Effector memory CD8-positive, alpha-beta T cell (primary cell): Measurements from ENCODE around the gene AP1M1.
A peak's percentile ranks its signal among the peaks of the same experiment; 100 is the strongest.

Experiments used
- ATAC-seq: fragments of 150-1000 bp; cut with Tn5 transposase; replicated peaks from 2 replicates; pipeline ENCODE4 v1.10.0; 2021; ENCODE audit warnings: mild to moderate bottlenecking, moderate library complexity
- DNase-seq, 3 experiments: peaks; one replicate each; pipeline ENCODE4 v3.0.0; 2021
- H3K27ac Mint-ChIP-seq, 2 donors: one replicate each; pipeline ENCODE4 v1.8.0; 2022; ENCODE audit warnings: mild to moderate bottlenecking in 2 of 2, mixed read lengths in 2 of 2, moderate library complexity in 2 of 2
- H3K27me3 Mint-ChIP-seq, 2 donors: one replicate each; pipeline ENCODE4 v1.8.0; 2022; ENCODE audit warnings: mixed read lengths in 2 of 2
- H3K36me3 Mint-ChIP-seq: one replicate; pipeline ENCODE4 v1.8.0; 2022; ENCODE audit warnings: mild to moderate bottlenecking, moderate library complexity, mixed read lengths; ENCODE audit not compliant: insufficient read depth
- H3K4me1 Mint-ChIP-seq, 2 donors: one replicate each; pipeline ENCODE4 v1.8.0; 2022; ENCODE audit warnings: low read depth in 2 of 2, mixed read lengths in 2 of 2
- H3K4me3 Mint-ChIP-seq, 2 donors: one replicate each; pipeline ENCODE4 v1.8.0; 2022; ENCODE audit warnings: mild to moderate bottlenecking in 2 of 2, mixed read lengths in 2 of 2, moderate library complexity in 2 of 2
- H3K9me3 Mint-ChIP-seq, 2 donors: one replicate each; pipeline ENCODE4 v1.8.0; 2022; ENCODE audit warnings: mixed read lengths in 2 of 2

The AP1M1 gene

DNA sequence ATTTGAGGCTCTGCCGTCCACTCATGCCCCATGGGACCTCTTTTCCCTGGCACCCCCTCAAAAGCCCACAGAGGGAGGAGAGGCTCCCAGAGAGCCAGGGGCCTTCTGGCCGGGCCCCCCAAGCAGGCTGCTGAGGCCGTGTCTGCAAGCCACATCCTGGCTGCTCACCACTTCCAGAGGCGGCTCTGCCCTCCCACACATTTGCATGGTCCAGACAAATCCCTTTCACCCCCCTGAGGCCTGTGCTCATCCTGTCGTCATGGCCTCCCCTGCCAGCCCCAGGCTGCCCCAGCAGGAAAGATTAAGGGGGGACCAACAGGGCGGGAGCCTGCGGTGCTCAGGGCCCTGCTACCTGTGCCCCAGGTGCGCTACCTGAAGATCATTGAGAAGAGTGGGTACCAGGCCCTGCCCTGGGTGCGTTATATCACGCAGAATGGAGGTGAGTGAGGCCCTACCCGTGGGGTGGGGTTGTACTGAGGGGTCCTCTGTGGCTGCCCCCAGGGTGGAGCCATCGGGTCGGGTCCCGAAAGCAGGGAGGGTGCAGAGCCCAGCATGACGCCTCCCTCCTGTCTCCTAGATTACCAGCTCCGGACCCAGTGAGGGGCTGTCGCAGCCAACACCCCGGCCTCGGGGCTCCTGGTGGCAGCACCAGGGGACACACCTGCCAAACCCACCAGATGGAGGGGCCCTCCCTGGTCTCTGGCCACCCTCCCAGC, 36.3 kb downstream of the AP1M1 start:
- Mint-ChIP-seq H3K36me3 (peaks cover 31% of the 10 kb centered on the region), H3K4me3 (no peak overlapping the region), H3K27ac (peak overlapping the region in 1 of 2 donors; percentile 71), H3K9me3 (no peaks in the 10 kb centered on the region), H3K27me3 (no peaks in the 10 kb centered on the region), H3K4me1 (peaks cover 8 to 13% of the 10 kb centered on the region in 2 donors)
- DNase-seq (no peak), ATAC-seq (no peak)

DNA sequence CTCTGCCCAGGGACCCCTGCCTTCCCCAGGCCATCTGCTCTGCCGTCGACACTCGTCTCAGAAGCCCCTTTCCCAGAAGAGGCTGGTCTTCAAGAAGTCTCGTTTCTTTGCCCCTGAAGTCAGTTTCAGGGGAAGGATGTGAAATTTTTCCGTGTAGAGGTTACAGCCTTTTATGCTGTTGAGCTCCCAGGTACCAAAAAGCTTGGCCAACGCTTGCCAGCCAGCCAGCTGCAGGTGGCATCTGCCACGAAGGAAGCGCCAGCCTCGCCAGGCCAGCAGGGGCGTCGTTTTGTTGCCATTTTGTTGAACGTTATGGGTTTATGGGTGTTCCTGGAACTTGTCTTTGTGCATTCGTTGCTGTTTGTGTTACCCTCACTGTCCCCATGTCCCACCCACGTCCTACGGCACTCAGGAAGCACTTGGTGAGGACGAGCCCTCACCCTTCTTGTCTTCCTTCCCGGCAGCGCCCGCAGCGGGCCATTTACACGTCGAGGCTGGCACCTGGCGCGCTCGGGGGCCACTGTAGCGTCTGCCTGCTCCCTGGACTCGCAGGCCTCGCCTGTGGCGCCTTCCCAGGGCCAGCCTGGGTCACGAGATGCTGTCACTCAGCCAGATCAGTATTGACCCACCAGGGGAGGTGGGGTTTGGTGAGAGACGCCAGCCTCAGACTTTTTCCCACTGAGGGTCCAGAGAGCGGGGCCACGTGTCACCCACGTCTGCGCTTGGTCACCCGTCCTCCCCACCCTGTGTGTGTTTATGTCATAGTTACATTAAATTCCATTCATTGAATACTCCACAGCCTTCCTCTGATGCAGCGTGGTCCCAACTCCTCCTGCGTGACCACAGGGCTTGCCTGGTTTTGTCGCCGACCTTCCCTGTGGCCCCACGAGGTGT, 37.1 kb downstream of the AP1M1 start:
- H3K4me1 Mint-ChIP-seq, result peaks cover 5 to 13% of the 10 kb centered on the region in 2 donors
- H3K27me3 Mint-ChIP-seq, result no peaks in the 10 kb centered on the region
- H3K9me3 Mint-ChIP-seq, result no peaks in the 10 kb centered on the region
- H3K4me3 Mint-ChIP-seq, result no peak overlapping the region
- peaks cover 23% of the 10 kb centered on the region for H3K36me3 Mint-ChIP-seq
- ATAC-seq (no peak), DNase-seq (no peak)
- H3K27ac Mint-ChIP-seq, result peak overlapping the region in 1 of 2 donors; percentile 71

DNA sequence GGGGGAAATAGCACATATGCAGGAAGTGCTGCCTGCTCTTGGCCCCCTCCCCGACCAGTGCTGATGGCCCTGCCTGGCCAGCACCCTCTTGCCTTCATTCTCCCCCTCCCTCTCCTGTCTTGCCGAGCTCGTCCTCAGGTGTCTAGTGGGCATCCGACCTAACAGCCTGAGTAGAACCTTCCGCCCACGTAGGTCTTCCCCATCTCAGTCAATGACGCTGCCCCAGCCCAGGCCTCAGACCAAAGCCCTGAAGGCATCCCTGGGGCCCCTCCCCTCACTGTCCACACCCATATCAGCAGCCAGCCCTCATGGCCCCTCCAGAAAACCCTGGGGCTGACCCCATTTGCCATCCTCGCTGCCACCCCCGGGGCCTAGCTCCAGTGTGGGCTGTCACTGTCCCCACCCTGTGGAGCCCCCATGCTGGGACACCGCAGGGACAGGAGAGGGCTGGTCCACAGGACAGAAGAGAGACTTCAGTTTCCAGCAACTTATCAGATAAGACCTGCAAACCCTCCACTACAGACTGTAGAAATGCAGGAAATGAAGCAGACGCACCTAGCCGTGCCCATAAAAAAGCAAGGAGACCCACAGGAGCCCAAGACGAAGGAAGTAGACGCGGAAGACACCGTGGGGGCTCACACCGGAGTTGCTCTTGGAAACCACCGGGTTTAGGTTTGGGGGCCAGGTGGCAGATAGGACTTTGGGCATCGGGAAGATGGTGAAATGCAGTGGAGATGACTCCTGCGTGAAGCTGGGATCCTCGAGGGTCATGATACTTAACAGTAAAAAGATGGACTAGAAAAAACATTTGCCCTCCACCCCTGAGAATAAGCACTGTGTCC, 38.3 kb downstream of the AP1M1 start:
- ATAC-seq, result no peak

DNA sequence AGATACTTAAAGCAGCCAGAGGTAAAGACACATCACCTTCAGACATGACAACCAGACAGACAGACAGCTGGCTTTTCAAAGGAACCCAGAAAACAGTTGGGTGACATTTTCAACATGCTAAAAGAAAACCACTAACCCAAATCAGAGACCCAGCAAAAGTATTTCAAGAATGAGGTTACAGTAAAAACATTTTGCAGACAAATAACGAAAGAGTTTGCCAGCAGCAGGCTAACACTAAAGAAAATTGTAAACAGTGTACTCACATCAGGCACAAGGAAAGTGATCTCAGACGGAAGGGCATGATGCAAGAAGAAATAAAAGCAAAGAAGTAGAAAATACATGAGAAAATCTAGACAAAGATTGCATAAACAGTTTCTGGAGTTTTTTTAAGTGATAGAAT, 46.4 kb downstream of the AP1M1 start:
- no peak for DNase-seq
- ATAC-seq, result no peak
- H3K27ac Mint-ChIP-seq, result no peak overlapping the region
- H3K4me1 Mint-ChIP-seq, result peaks cover 6 to 14% of the 10 kb centered on the region in 2 donors
- H3K36me3 Mint-ChIP-seq, result no peaks in the 10 kb centered on the region
- no peaks in the 10 kb centered on the region for H3K9me3 Mint-ChIP-seq
- peaks cover 4 to 8% of the 10 kb centered on the region in 2 donors for H3K27me3 Mint-ChIP-seq
- H3K4me3 Mint-ChIP-seq, result no peak overlapping the region

More for the DNA sequence above, 38.3 kb downstream of the AP1M1 start:
- DNase-seq, result no peak
- Mint-ChIP-seq H3K27me3 (no peaks in the 10 kb centered on the region), H3K4me3 (no peak overlapping the region), H3K4me1 (peaks cover 4 to 13% of the 10 kb centered on the region in 2 donors), H3K27ac (peak overlapping the region; percentile 71 to 76), H3K9me3 (no peaks in the 10 kb centered on the region), H3K36me3 (peaks cover 11% of the 10 kb centered on the region)

DNA sequence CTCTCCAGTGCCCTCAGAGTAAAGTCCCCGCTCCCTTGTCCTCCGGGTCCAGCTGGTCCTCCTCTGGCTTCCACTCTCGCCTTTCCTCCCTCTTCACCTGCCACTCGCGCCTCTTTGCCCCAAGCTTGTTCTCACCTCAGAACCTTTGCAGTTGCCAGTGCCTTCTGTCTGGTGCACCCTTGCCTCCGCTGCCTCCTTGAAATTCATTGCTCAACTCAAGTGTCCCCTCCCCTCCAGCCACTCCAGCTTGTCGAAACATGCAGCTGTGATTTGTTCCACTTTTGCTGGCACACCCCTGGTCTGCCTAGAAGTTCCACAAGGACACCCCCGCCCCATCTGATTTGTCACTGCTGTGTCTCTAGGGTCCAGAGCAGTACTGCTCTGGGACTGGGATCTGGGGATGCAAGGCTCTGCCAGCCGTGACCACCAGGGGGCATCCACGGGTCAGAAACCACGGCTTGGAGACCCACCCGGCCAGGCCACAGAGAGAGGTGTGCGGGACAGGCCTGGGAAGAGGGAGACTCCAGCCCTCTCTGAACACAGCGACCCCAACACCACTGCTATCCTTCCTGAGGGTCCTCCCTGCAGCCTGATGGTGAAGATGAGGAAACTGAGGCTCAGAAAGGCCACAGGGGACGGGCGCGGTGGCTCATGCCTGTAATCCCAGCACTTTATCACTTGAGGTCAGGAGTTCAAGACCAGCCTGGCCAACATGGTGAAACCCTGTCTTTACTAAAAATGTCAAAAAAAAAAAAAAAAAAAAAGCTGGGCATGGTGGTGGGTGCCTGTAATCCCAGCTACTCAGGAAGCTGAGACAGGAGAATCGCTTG, 49.9 kb downstream of the AP1M1 start:
- peaks cover 4 to 8% of the 10 kb centered on the region in 2 donors for H3K27me3 Mint-ChIP-seq
- peaks cover 6 to 14% of the 10 kb centered on the region in 2 donors for H3K4me1 Mint-ChIP-seq
- ATAC-seq (peak; percentile 96), DNase-seq (peak; percentile 73 to 84 (median 79))
- H3K27ac Mint-ChIP-seq, result peak overlapping the region in 1 of 2 donors; percentile 94
- H3K36me3 Mint-ChIP-seq, result no peaks in the 10 kb centered on the region
- peak overlapping the region; percentile 66 to 71 for H3K4me3 Mint-ChIP-seq
- no peaks in the 10 kb centered on the region for H3K9me3 Mint-ChIP-seq

DNA sequence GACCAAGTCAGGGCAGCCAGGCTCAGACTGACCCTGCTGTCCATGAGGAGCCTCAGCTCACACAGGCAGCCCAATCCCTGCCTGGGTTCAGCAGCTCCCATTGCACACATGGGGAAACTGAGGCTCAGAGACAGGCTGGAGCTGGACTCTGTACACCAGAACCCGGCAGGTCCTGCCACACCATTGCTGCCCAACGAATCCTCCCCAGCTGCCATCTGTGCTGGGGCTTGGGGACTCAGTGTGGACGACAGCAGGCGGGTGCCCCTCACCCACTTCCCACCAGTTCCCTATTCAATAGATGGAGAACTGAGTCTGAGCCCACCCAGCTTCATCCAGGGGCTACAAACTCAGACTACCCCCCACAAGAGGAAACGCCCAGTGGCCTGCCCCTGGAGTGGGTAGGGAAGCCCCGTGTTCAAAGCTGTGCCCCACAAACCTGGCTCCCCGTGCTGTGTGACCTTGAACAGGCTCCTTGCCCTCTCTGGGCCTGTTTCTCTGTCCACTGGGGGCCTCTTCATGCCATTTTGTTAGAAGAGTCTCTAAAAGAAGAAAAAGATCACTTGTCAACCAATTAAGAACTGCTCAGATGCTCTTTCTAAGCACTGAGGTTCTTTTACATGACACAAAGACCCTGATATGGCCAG, 50.8 kb downstream of the AP1M1 start:
- ATAC-seq (no peak), DNase-seq (no peak)
- H3K36me3 Mint-ChIP-seq, result no peaks in the 10 kb centered on the region
- no peak overlapping the region for H3K4me3 Mint-ChIP-seq
- H3K9me3 Mint-ChIP-seq, result no peaks in the 10 kb centered on the region
- peak overlapping the region in 1 of 2 donors; percentile 48 for H3K27ac Mint-ChIP-seq
- H3K4me1 Mint-ChIP-seq, result peaks cover 6 to 14% of the 10 kb centered on the region in 2 donors
- H3K27me3 Mint-ChIP-seq, result peaks cover 4 to 8% of the 10 kb centered on the region in 2 donors

DNA sequence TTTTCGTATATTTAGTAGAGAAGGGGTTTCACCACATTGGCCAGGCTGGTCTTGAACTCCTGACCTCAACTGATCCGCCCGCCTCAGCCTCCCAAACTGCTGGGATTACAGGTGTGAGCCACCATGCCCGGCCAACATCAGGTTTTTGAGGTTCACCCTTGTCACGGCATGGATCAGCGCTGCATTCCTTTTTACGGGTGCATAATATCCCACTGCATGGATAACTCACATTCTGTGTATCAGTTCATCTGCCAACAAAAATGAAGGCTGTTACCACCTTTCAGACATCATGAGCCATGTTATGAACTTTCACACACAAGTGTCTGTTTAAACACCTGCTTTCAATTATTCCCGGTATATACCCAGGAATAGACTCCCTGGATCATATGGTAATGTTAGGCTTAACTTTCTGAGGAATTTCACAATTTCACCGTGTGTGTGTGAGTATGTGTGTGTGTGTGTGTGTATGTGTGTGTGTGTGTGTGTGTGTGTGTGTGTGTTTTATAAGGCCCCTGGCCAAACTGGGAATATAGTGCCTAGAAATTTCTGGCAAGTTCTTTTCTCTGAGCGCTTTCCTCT, 52.2 kb downstream of the AP1M1 start:
- Mint-ChIP-seq H3K36me3 (no peaks in the 10 kb centered on the region), H3K27ac (peak overlapping the region in 1 of 2 donors; percentile 48), H3K4me3 (no peak overlapping the region), H3K27me3 (peaks cover 4 to 8% of the 10 kb centered on the region in 2 donors), H3K9me3 (no peaks in the 10 kb centered on the region), H3K4me1 (peaks cover 8% of the 10 kb centered on the region in 2 donors)
- no peak for DNase-seq
- ATAC-seq, result no peak

DNA sequence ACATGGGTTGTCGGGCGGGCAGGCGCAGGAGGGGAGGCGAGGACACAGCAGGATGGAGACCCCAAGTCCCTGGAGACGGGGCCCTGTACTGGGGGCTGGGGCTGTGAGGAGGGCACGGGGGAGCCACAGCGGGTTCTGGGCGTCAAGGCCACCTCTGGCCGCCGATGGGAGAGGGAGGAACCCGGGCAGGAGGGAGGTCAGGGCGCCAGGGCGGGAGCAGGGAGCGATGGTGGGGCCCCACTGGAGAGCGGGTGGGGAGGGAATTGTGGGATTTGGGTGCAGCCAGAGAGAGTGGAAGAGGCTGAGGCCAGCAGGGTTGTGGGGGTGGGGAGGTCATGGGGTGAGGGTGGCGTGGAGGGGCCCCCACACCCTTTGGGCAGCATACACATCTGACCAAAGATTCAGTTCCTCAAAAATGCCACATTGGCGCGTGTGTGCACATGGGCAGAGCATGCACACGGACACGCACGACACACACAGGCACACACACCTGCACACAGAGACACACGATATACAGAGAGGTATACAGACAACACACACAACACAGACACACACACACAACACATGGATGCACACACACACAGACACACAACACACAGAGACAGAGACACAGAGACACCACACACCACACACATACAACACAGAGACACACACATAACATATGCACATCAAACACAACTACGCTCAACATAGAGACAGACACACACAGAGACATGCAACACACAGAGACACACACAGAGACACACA, 54.9 kb downstream of the AP1M1 start:
- no peak overlapping the region for H3K4me3 Mint-ChIP-seq
- no peak overlapping the region for H3K27ac Mint-ChIP-seq
- DNase-seq (no peak), ATAC-seq (no peak)
- H3K36me3 Mint-ChIP-seq, result peaks cover 7% of the 10 kb centered on the region
- peaks cover under 1 to 2% of the 10 kb centered on the region in 2 donors for H3K27me3 Mint-ChIP-seq
- H3K9me3 Mint-ChIP-seq, result no peaks in the 10 kb centered on the region
- peaks cover 6 to 9% of the 10 kb centered on the region in 2 donors for H3K4me1 Mint-ChIP-seq

DNA sequence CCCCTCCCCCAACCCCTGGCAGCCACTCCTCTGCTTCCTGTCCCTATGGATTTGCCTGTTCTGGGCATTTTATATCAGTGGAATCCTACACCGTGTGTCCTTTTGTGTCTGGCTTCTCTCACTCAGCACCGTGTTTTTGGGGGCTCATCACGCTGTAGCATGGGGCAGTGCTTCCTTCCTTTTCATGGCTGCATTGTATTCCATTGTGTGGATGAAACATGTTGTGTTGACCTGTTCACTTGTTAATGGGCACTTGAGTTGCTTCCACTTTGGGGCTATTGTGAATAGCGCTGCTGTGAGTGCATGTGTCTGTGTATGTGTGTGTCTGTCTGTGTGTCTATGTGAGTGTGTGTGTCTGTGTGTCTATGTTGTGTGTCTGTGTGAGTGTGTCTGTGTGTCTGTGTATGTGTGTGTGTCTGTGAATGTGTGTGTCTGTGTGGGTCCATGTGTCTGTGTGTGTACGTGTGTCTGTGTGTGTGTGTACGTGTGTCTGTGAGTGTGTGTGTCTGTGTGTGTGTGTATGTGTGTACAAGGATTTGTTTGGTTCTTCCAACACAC, 57.2 kb downstream of the AP1M1 start:
- Mint-ChIP-seq H3K27me3 (no peaks in the 10 kb centered on the region), H3K9me3 (no peaks in the 10 kb centered on the region)

DNA sequence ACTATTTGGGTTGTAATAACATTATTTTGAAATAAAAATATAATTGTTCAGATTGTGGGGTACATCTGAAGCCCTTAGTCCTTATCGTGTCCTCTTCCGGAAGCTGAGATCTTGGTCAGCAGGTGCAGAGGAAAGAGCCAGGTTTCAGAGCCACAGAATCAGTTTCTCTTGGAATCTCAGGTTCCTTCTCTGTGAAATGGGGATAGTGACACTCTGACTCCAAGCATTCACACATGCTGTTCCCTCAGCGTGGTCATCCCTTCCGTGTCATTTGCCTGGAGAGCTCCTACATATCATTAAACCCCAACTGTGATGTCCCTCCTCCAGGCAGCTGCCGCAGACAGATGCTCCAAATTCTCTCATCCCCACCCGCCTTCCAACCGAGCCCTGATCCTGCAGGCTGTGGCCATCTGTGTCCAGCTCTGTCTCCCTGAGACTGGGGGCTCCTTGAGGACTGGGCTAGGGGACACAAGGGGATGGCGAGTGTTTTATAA, 59.8 kb downstream of the AP1M1 start:
- Mint-ChIP-seq H3K4me1 (peaks cover 34 to 42% of the 10 kb centered on the region in 2 donors), H3K4me3 (no peak overlapping the region), H3K36me3 (peaks cover 10% of the 10 kb centered on the region), H3K9me3 (no peaks in the 10 kb centered on the region), H3K27me3 (no peaks in the 10 kb centered on the region), H3K27ac (peak overlapping the region in 1 of 2 donors; percentile 89)
- DNase-seq (no peak), ATAC-seq (no peak)

More for the DNA sequence above, 57.2 kb downstream of the AP1M1 start:
- no peak for DNase-seq
- peaks cover 11 to 16% of the 10 kb centered on the region in 2 donors for H3K4me1 Mint-ChIP-seq
- no peak for ATAC-seq
- H3K36me3 Mint-ChIP-seq, result peaks cover 10% of the 10 kb centered on the region
- H3K4me3 Mint-ChIP-seq, result no peak overlapping the region
- H3K27ac Mint-ChIP-seq, result peak overlapping the region in 1 of 2 donors; percentile 14

DNA sequence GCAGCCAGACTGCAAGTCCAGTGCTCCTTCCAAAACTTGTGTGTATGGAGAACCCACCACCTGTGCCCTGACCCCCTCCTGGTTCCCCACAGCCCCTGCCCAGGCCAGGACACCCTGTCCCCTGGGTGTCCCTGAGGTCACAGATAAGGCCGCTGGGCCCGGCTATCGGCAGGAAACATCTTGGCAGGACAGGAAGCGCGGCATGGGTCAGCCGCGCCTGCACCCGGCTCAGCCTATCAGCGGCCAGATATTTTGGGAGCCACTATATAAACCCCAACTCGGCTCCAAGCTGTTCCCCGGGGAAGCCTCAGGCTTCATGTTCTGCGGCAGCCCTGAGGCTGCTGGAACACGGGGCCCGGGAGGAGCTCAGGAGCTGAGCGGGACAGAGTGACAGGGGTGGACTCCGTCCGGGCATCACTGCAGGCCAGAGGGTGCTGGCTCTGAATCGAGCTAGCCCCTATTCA, 60.8 kb downstream of the AP1M1 start:
- ATAC-seq (no peak), DNase-seq (no peak)
- H3K36me3 Mint-ChIP-seq, result peaks cover 10% of the 10 kb centered on the region
- no peaks in the 10 kb centered on the region for H3K27me3 Mint-ChIP-seq
- H3K4me1 Mint-ChIP-seq, result peaks cover 38 to 47% of the 10 kb centered on the region in 2 donors
- H3K27ac Mint-ChIP-seq, result no peak overlapping the region
- no peaks in the 10 kb centered on the region for H3K9me3 Mint-ChIP-seq
- no peak overlapping the region for H3K4me3 Mint-ChIP-seq
